Neural progenitor cell (in vitro differentiated cells): ENCODE results near the gene LDLRAD4.

Source experiments
- CTCF ChIP-seq: fragments of 200-600 bp; sonication (generic); IDR thresholded peaks from 2 replicates; pipeline ENCODE4 v1.5.1; 2017; ENCODE audit warnings: antibody characterized with exemption, mild to moderate bottlenecking
- EZH2 ChIP-seq: fragments of 200-600 bp; sonication (generic); IDR thresholded peaks from 2 replicates; pipeline ENCODE4 v1.6.1; 2017; ENCODE audit warnings: antibody characterized with exemption, mild to moderate bottlenecking, moderate library complexity
- EZH2phosphoT487 ChIP-seq: fragments of 200-600 bp; sonication (generic); IDR thresholded peaks from 2 replicates; pipeline ENCODE4 v1.6.1; 2017; ENCODE audit warnings: antibody characterized with exemption

DNA sequence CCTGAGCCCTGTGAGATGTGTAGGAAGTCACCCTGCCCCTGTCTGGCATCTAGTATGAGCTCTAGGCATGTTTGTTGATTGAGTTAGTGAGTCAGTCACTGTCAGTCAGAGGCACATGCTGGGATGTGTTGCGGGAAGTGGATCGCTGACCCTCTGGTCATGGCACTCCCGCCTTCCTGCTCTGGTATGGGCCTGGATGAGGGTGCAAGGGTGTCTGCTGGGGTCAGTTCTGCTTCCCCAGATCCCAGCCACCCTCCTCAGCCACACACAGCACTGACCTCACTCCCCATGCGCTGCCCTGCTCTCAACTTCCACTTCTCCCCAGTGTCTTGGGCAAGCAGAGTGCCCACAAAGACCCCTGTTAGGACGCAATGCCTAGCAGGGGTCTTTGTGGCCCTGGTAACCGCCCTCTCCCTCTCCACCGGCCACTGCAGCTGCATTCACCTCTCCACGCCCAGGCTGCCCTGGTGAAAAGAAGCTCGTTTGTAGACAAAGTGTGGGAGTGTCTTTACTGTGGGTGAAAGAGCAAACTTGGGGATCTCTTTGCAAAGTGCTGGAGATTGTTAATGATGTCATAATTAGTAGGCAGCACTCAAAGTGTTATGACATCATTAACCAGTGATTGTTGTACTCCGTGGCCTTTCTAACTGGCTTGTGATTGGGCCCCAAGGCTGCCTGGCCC lies 252.1 kb downstream of the LDLRAD4 start:
- TF ChIP-seq CTCF (no peak), EZH2 (no peak), EZH2phosphoT487 (no peak)
